Glutamatergic neuron (in vitro differentiated cells): Measurements from ENCODE around the gene DOCK1. TPM values are rescaled to one million over a fixed set of nuclear protein-coding genes. Genes with fewer than 3 reads are reported as not detected.

ENCODE experiments used
- DNase-seq: peaks from one replicate; pipeline ENCODE4 v3.0.0; 2022
- H3K27ac Mint-ChIP-seq: one replicate; pipeline ENCODE4 v1.8.0; 2020; ENCODE audit warnings: mild to moderate bottlenecking, mixed read lengths, inconsistent platforms; ENCODE audit not compliant: unreplicated experiment
- H3K27me3 Mint-ChIP-seq: one replicate; pipeline ENCODE4 v1.8.0; 2020; ENCODE audit warnings: mild to moderate bottlenecking, moderate library complexity, mixed read lengths, inconsistent platforms; ENCODE audit not compliant: unreplicated experiment
- H3K36me3 Mint-ChIP-seq: one replicate; pipeline ENCODE4 v1.8.0; 2020; ENCODE audit warnings: mild to moderate bottlenecking, mixed read lengths, inconsistent platforms; ENCODE audit not compliant: unreplicated experiment
- H3K4me1 Mint-ChIP-seq: one replicate; pipeline ENCODE4 v1.8.0; 2020; ENCODE audit warnings: mild to moderate bottlenecking, low read depth, mixed read lengths, inconsistent platforms; ENCODE audit not compliant: unreplicated experiment
- H3K4me3 Mint-ChIP-seq: one replicate; pipeline ENCODE4 v1.8.0; 2020; ENCODE audit warnings: mild to moderate bottlenecking, mixed read lengths, inconsistent platforms; ENCODE audit not compliant: unreplicated experiment
- H3K9me3 Mint-ChIP-seq: one replicate; pipeline ENCODE4 v1.8.0; 2020; ENCODE audit warnings: mild to moderate bottlenecking, moderate library complexity, mixed read lengths, inconsistent platforms; ENCODE audit not compliant: unreplicated experiment
- total RNA-seq: library from RNA; stranded (reverse); fragmentation: NEBNext Ultra II Directional; extraction: Animal tissue kit (Norgen Biotek cat#: 25700); gene quantifications from one replicate; pipeline ENCODE4 v1.2.1, GENCODE V29; 2021; ENCODE audit not compliant: unreplicated experiment
- TF ChIP-seq, protein P1 (sequence below): fragments of 200-600 bp; sonication (generic); IDR thresholded peaks from one replicate; pipeline ENCODE4 v1.5.0; 2021; ENCODE audit not compliant: partially characterized antibody, unreplicated experiment

Gene DOCK1
- total RNA-seq, 1 donor from 2014 or later: 19.7 TPM

DNA sequence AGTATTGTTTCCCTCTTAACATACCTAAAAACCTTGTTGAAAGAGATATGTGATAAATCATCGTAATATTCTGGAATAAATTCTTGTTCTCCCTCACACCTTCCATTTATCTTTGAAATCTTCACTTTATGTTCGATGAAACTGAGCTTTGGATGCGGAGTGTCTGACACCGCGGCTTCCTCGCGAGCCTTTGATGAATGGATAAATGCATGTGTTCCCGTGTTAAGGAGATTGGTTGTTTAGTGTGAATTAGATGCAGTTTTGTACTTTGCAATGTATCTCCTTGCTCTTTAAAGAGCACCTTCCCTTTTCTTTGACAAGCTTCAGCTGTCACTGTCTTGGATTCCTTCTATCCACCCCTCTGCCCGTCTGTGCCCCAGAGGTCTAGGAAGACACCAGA, 138.1 kb downstream of the DOCK1 start:
- Mint-ChIP-seq H3K36me3 (no peaks in the 10 kb centered on the region), H3K4me3 (no peak overlapping the region), H3K9me3 (no peaks in the 10 kb centered on the region), H3K4me1 (peaks cover 5% of the 10 kb centered on the region), H3K27ac (no peak overlapping the region), H3K27me3 (no peaks in the 10 kb centered on the region)
- no peak for DNase-seq
- TF ChIP-seq, protein P1, sequence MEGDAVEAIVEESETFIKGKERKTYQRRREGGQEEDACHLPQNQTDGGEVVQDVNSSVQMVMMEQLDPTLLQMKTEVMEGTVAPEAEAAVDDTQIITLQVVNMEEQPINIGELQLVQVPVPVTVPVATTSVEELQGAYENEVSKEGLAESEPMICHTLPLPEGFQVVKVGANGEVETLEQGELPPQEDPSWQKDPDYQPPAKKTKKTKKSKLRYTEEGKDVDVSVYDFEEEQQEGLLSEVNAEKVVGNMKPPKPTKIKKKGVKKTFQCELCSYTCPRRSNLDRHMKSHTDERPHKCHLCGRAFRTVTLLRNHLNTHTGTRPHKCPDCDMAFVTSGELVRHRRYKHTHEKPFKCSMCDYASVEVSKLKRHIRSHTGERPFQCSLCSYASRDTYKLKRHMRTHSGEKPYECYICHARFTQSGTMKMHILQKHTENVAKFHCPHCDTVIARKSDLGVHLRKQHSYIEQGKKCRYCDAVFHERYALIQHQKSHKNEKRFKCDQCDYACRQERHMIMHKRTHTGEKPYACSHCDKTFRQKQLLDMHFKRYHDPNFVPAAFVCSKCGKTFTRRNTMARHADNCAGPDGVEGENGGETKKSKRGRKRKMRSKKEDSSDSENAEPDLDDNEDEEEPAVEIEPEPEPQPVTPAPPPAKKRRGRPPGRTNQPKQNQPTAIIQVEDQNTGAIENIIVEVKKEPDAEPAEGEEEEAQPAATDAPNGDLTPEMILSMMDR: no peak

DNA sequence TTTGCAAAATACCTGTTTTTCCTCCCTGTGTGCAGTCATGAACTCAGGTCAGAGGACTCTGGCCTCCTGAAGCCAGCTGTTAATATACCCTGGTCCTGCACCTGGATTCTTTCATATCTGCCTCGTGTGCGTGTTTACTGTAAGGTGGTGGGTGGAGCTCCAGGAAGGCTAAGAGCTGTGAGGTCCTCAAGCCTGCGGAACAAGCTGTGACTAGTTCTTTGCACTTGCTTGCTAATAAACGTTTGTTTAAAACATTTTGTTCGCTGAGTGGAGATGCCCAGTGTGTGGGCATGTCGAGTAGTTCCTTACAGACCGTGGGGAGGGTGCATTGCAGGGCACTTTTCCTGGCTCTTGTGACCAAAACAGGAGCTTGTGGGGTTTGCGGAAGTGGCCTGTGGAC, 139.0 kb downstream of the DOCK1 start:
- Mint-ChIP-seq H3K27ac (no peak overlapping the region), H3K4me1 (no peaks in the 10 kb centered on the region), H3K9me3 (no peaks in the 10 kb centered on the region), H3K4me3 (no peak overlapping the region), H3K36me3 (no peaks in the 10 kb centered on the region), H3K27me3 (no peaks in the 10 kb centered on the region)
- no peak for DNase-seq
- TF ChIP-seq, protein P1: no peak

DNA sequence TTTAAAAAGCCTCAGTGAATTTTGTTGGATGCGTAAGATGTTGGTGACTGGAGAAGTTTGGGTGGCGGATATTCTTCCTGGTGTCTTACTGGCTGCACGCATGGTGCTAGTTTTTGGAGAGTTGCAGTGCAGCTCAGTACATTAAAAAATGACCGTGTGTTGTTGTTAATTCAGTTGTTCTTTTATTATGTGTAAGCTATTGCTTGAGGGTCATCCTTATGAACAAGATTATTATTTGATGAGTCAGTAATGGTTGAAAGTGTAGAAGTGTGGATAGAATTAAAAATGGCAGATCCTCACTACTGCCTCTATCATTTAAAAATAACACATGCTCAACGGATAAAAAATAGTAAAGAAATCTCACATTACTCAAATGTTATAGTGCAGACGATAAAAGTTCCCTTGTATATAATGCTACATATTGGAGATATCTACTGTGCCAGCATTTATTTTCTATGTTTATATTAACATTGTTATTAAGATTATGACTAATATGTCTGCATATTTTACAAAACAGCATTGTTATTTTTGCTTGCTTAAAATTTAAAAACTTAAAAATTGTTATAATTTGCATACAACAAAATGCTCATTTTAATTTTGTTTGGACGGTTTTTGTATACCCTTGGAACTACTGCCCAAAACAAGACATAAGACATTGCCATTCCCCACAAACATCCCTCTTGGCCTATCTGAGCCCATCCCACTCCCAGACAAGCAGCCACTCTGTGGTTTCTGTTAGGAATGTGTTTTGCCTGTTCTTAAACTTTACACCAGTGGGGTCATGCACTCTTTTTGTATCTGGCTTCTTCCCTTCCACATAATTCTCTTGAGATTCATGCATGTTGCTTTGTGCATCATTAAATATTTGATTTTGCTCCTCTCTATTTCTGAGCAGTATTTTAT, 142.0 kb downstream of the DOCK1 start:
- no peaks in the 10 kb centered on the region for H3K36me3 Mint-ChIP-seq
- no peaks in the 10 kb centered on the region for H3K27me3 Mint-ChIP-seq
- DNase-seq: no peak
- TF ChIP-seq, protein P1: no peak
- no peaks in the 10 kb centered on the region for H3K4me1 Mint-ChIP-seq
- no peak overlapping the region for H3K4me3 Mint-ChIP-seq
- H3K9me3 Mint-ChIP-seq: no peaks in the 10 kb centered on the region
- no peak overlapping the region for H3K27ac Mint-ChIP-seq

DNA sequence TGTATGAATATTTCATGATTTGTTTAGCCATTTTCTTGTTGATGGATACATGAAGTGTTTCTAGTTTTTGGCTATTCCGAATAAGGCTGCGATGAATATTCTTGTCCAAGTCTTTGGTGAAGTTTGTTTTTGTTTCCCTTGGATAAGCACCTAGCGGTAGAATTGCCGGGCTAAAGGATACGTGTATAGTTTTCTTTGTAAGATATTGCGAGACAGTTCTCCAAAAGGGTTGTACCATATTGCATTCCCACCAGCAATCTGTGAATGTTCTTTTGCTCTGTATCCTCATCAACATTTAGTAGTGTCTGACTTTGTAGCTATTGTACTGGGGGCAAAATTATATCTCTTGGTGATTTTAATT, 142.6 kb downstream of the DOCK1 start:
- DNase-seq: no peak
- TF ChIP-seq, protein P1: no peak
- Mint-ChIP-seq H3K36me3 (no peaks in the 10 kb centered on the region), H3K27me3 (no peaks in the 10 kb centered on the region), H3K27ac (no peak overlapping the region), H3K4me1 (no peaks in the 10 kb centered on the region), H3K4me3 (no peak overlapping the region), H3K9me3 (no peaks in the 10 kb centered on the region)

DNA sequence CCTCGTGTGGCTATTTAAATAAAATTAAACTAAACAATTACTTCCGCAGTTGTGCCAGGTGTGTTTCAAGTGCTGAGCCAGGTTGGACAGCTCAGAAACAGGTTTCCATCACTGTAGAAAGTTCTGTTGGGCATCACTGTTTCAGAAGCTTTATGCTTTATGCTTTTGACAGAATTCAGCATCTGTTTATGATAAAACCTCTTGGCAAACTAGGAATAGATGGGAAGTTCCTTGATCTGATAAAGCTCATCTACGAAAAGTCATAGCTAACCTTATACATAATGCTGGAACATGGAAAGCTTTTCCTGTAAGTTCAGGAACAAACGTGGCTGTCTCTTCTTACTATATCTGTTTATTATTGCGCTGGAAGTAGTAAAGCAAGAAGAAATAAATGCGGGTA, 143.4 kb downstream of the DOCK1 start:
- no peak overlapping the region for H3K4me3 Mint-ChIP-seq
- TF ChIP-seq, protein P1: no peak
- no peak for DNase-seq
- no peaks in the 10 kb centered on the region for H3K36me3 Mint-ChIP-seq
- H3K9me3 Mint-ChIP-seq: no peaks in the 10 kb centered on the region
- no peak overlapping the region for H3K27ac Mint-ChIP-seq
- H3K27me3 Mint-ChIP-seq: no peaks in the 10 kb centered on the region
- no peaks in the 10 kb centered on the region for H3K4me1 Mint-ChIP-seq
